ENCODE results near the gene TMUB1.

The TMUB1 gene

DNA sequence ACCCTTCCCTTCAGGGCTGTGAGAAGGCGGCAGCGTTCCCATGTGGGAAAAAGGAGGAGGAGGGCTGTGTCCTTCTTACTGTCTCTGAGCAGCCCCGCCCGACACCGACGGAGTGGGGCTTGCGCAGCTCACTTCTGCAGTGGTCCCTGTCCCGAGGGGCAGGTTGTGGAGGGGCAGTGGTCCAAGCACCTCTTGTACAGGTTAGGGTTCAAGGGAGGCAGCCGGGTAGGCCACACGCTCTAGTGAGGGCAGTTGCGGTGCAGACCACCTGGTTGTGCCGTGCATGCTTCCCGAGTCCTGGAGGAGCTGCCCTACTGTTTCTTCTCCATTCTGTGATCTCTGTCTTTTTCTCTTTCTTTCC is 35.7 kb upstream of the TMUB1 start:
- Histone ChIP-seq H3K27ac (ENCODE audit: low read depth, low read length) (no peak overlapping the region), H3F3A (ENCODE audit: control insufficient read depth, insufficient read depth) (no peaks in the 10 kb centered on the region), H3K36me3 (ENCODE audit: control insufficient read depth, low read length) (no peaks in the 10 kb centered on the region), H3K9me2 (replicated peaks; ENCODE audit: control insufficient read depth, low read length) (no peaks in the 10 kb centered on the region), H3K27me3 (ENCODE audit: control insufficient read depth, low read length) (no peaks in the 10 kb centered on the region), H3K4me2 (ENCODE audit: low read length) (no peak overlapping the region), H3K9me3 (ENCODE audit: control insufficient read depth, insufficient read depth, low read length) (no peaks in the 10 kb centered on the region), H3K4me3 (ENCODE audit: low read length) (no peak overlapping the region), H3K4me1 (ENCODE audit: control insufficient read depth, low read length) (no peaks in the 10 kb centered on the region), H3K79me2 (ENCODE audit: control insufficient read depth, low read length) (no peaks in the 10 kb centered on the region), H4K20me1 (ENCODE audit: control insufficient read depth, insufficient read depth, low read depth, low read length) (peaks cover 5% of the 10 kb centered on the region; the same call in 1 of the 2 replicates)
- TF ChIP-seq EZH2phosphoT487 (IDR thresholded peaks at IDR 0.05; ENCODE audit: borderline replicate concordance, low read length) (no peak), CTCF (IDR thresholded peaks at IDR 0.05; ENCODE audit: low read depth, low read length, poor library complexity, severe bottlenecking) (no peak)

DNA sequence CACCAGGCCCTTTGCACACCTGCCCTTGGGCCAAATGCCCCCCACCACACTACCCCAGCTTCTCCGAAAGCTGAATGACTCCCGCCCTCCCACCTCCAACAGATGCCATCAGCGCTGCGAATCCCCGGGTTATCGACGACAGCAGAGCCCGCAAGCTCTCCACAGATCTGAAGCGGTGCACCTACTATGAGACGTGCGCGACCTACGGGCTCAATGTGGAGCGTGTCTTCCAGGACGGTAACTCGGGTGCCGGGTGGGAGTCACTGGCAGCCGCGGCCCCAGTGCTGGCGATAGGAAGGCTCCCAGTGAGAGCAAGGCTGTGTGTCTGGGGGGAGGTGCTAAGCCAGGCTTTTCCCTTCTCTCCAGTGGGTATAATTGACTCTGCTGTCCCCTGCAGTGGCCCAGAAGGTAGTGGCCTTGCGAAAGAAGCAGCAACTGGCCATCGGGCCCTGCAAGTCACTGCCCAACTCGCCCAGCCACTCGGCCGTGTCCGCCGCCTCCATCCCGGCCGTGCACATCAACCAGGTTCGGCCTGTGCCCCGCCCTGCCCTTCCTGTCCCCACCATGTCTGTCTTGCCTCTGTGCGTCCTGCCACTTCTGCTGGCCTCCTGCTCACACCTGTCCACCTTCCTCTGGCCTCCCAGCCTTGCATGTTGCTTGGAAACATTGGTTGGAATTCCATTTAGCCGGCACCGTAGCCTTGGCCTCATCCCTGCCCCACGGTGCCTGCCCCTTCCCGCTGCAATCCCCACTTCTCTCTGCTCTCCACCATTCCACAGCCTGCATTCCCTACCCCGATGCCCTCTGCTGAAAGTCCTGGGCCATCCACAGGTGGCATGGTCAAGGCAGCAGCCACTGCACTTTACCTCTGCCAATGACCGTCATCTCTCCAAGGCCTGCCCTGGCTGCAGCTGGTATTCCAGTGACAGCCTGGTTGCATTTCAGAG is 35.1 kb upstream of the TMUB1 start:
- Histone ChIP-seq H3K27ac (ENCODE audit: low read depth, low read length) (no peak overlapping the region), H3K9me2 (replicated peaks; ENCODE audit: control insufficient read depth, low read length) (no peaks in the 10 kb centered on the region), H3K4me2 (ENCODE audit: low read length) (no peak overlapping the region), H4K20me1 (ENCODE audit: control insufficient read depth, insufficient read depth, low read depth, low read length) (peaks cover 5% of the 10 kb centered on the region; the same call in 1 of the 2 replicates), H3K36me3 (ENCODE audit: control insufficient read depth, low read length) (no peaks in the 10 kb centered on the region), H3K4me1 (ENCODE audit: control insufficient read depth, low read length) (no peaks in the 10 kb centered on the region), H3K79me2 (ENCODE audit: control insufficient read depth, low read length) (no peaks in the 10 kb centered on the region), H3K27me3 (ENCODE audit: control insufficient read depth, low read length) (no peaks in the 10 kb centered on the region), H3F3A (ENCODE audit: control insufficient read depth, insufficient read depth) (no peaks in the 10 kb centered on the region), H3K4me3 (ENCODE audit: low read length) (no peak overlapping the region), H3K9me3 (ENCODE audit: control insufficient read depth, insufficient read depth, low read length) (no peaks in the 10 kb centered on the region)
- TF ChIP-seq EZH2phosphoT487 (IDR thresholded peaks at IDR 0.05; ENCODE audit: borderline replicate concordance, low read length) (no peak), CTCF (IDR thresholded peaks at IDR 0.05; ENCODE audit: low read depth, low read length, poor library complexity, severe bottlenecking) (no peak)

DNA sequence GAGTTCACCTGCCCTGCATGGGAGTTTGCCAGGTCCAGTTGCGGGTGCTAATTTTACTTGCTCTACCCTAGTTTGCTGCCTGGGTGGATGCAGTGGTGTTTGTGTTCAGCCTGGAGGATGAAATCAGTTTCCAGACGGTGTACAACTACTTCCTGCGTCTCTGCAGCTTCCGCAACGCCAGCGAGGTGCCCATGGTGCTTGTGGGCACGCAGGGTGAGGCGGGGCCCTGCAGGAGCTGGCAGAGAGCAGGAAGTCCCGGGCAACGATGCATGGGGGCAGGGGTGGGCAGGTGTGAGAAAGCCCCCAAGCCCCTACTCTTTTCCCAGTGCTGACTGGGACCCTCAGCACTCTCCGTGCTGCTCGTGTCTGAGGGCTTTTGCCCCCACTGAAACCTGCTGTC is 34.3 kb upstream of the TMUB1 start:
- H3K9me2 ChIP-seq (replicated peaks; ENCODE audit: control insufficient read depth, low read length), result no peaks in the 10 kb centered on the region
- no peaks in the 10 kb centered on the region for H3K27me3 ChIP-seq (ENCODE audit: control insufficient read depth, low read length)
- peaks cover 5% of the 10 kb centered on the region; the same call in 1 of the 2 replicates for H4K20me1 ChIP-seq (ENCODE audit: control insufficient read depth, insufficient read depth, low read depth, low read length)
- H3K36me3 ChIP-seq (ENCODE audit: control insufficient read depth, low read length), result no peaks in the 10 kb centered on the region
- no peak overlapping the region for H3K27ac ChIP-seq (ENCODE audit: low read depth, low read length)
- no peak overlapping the region for H3K4me3 ChIP-seq (ENCODE audit: low read length)
- H3K4me2 ChIP-seq (ENCODE audit: low read length), result no peak overlapping the region
- H3K4me1 ChIP-seq (ENCODE audit: control insufficient read depth, low read length), result no peaks in the 10 kb centered on the region
- no peaks in the 10 kb centered on the region for H3K79me2 ChIP-seq (ENCODE audit: control insufficient read depth, low read length)
- no peaks in the 10 kb centered on the region for H3F3A ChIP-seq (ENCODE audit: control insufficient read depth, insufficient read depth)
- TF ChIP-seq CTCF (IDR thresholded peaks at IDR 0.05; ENCODE audit: low read depth, low read length, poor library complexity, severe bottlenecking) (no peak), EZH2phosphoT487 (IDR thresholded peaks at IDR 0.05; ENCODE audit: borderline replicate concordance, low read length) (no peak)
- no peaks in the 10 kb centered on the region for H3K9me3 ChIP-seq (ENCODE audit: control insufficient read depth, insufficient read depth, low read length)

Data from DOHH2 (cell line).